ENCODE data around the gene CDC42BPB.

DNA sequence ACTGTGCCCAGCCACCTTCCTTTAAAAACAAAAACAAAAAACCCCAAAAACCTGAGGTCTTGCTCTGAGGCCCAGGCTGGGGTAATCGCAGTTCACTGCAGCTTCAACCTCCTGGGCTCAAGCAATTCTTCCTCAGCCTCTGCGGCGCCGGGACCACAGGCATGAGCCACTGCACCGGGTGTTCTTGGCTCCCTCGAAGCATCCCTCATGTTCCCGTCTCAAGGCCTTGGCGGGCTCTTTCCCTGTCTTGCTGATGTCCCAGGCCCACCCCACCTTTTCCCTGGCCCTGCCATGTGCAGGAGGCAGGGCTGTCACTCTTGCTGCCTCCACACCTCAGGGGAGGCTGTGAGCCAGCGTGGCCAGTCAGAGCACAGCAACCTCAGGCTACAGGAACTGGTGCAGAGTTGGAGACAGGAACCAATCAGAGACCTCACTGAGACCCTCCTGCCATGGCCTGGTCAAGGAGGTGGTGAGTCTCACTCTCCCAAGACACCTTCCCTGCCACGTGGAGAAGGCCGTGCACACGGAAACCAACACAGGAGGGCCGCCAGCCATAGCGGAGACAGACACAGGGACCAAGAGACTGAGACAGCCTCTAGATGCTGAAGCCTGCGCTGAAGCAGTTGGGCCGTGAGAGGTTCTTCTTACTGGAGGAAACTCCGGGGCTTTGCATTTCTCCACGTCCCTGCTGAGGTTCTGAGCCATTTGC is 140.8 kb downstream of the CDC42BPB start:
- TF ChIP-seq, protein P1, sequence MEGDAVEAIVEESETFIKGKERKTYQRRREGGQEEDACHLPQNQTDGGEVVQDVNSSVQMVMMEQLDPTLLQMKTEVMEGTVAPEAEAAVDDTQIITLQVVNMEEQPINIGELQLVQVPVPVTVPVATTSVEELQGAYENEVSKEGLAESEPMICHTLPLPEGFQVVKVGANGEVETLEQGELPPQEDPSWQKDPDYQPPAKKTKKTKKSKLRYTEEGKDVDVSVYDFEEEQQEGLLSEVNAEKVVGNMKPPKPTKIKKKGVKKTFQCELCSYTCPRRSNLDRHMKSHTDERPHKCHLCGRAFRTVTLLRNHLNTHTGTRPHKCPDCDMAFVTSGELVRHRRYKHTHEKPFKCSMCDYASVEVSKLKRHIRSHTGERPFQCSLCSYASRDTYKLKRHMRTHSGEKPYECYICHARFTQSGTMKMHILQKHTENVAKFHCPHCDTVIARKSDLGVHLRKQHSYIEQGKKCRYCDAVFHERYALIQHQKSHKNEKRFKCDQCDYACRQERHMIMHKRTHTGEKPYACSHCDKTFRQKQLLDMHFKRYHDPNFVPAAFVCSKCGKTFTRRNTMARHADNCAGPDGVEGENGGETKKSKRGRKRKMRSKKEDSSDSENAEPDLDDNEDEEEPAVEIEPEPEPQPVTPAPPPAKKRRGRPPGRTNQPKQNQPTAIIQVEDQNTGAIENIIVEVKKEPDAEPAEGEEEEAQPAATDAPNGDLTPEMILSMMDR (IDR thresholded peaks at IDR 0.05): no peak
- TF ChIP-seq POLR2A (IDR thresholded peaks at IDR 0.05) (no peak), POLR2AphosphoS5 (IDR thresholded peaks at IDR 0.05) (no peak)

Data from breast epithelium (tissue), 3 donors.